HCT116 (cell line): ENCODE results near the gene LSM10.

Experiments used
- CEBPB ChIP-seq: IDR thresholded peaks from 2 replicates; pipeline ENCODE4 v1.6.1; 2012; ENCODE audit warnings: low read depth
- ELF1 ChIP-seq: IDR thresholded peaks from 2 replicates; pipeline ENCODE4 v1.6.1; 2012; ENCODE audit warnings: low read depth, borderline replicate concordance
- EZH2 ChIP-seq: fragments of 200-600 bp; sonication (generic); IDR thresholded peaks from 2 replicates; pipeline ENCODE4 v1.6.1; 2017; ENCODE audit warnings: antibody characterized with exemption, mixed run types
- EZH2phosphoT487 ChIP-seq: fragments of 200-600 bp; IDR thresholded peaks from 2 replicates; pipeline ENCODE4 v1.6.1; 2018; ENCODE audit warnings: antibody characterized with exemption, borderline replicate concordance
- JUND ChIP-seq: IDR thresholded peaks from 2 replicates; pipeline ENCODE4 v1.6.1; 2012
- POLR2A ChIP-seq: IDR thresholded peaks from 2 replicates; pipeline ENCODE4 v1.7.0; 2011; ENCODE audit warnings: borderline replicate concordance; ENCODE audit not compliant: insufficient read depth, insufficient read length; ENCODE audit errors: extremely low read depth
- SIN3A ChIP-seq: IDR thresholded peaks from 2 replicates; pipeline ENCODE4 v1.6.1; 2012; ENCODE audit warnings: low read depth
- ZFX ChIP-seq: fragments of 450-650 bp; IDR thresholded peaks from 2 replicates; pipeline ENCODE4 v1.6.1; 2017
- TF ChIP-seq, protein P1 (sequence below), 3 experiments: fragments of 200-600 bp in 1 of 3; sonication (generic) in 1 of 3; IDR thresholded peaks in 2 of 3; conservative IDR thresholded peaks in 1 of 3; 2 replicates each; pipeline ENCODE4 v1.5.1; 2012 to 2017; ENCODE audit warnings: low read depth in 2 of 3, low read length in 2 of 3, antibody characterized with exemption in 1 of 3, borderline replicate concordance in 1 of 3, control low read depth in 1 of 3, mild to moderate bottlenecking in 1 of 3, mixed read lengths in 1 of 3, mixed run types in 1 of 3, moderate library complexity in 1 of 3; ENCODE audit not compliant: insufficient read depth in 1 of 3
- TF ChIP-seq, protein P2 (sequence below): IDR thresholded peaks from 2 replicates; pipeline ENCODE4 v1.6.1; 2011; ENCODE audit warnings: mild to moderate bottlenecking, low read length, moderate library complexity; ENCODE audit not compliant: insufficient replicate concordance; ENCODE audit errors: extremely low read depth

DNA sequence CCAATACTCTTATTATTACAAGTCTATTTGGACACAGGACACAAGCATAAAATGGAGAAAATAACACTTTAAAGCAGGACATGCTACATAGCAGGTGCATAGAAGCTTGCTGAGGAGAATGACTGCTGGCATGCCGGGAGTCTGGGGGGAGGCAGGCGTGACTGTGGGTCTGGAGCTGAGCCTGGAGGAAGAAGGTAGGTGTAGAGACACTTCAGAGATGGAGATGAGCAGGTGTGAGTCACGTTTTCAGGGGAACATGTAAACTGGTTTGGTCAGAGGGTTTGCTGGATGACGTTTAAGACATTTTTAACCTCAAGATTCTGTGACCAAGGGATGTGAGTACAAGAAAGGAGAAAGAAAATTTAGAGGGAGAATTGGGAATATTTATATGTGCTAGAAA is 28.1 kb upstream of the LSM10 start:
- TF ChIP-seq, protein P1, sequence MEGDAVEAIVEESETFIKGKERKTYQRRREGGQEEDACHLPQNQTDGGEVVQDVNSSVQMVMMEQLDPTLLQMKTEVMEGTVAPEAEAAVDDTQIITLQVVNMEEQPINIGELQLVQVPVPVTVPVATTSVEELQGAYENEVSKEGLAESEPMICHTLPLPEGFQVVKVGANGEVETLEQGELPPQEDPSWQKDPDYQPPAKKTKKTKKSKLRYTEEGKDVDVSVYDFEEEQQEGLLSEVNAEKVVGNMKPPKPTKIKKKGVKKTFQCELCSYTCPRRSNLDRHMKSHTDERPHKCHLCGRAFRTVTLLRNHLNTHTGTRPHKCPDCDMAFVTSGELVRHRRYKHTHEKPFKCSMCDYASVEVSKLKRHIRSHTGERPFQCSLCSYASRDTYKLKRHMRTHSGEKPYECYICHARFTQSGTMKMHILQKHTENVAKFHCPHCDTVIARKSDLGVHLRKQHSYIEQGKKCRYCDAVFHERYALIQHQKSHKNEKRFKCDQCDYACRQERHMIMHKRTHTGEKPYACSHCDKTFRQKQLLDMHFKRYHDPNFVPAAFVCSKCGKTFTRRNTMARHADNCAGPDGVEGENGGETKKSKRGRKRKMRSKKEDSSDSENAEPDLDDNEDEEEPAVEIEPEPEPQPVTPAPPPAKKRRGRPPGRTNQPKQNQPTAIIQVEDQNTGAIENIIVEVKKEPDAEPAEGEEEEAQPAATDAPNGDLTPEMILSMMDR (IDR thresholded peaks at IDR 0.05 in 2 of 3, conservative IDR thresholded peaks at IDR 0.05 in 1 of 3; ENCODE audit: borderline replicate concordance in 1 of 3, insufficient read depth in 1 of 3, low read depth in 2 of 3, low read length in 2 of 3): no peak
- TF ChIP-seq EZH2 (no peak), ZFX (no peak), EZH2phosphoT487 (no peak), SIN3A (no peak), JUND (no peak), POLR2A (no peak), CEBPB (no peak), ELF1 (no peak)
- TF ChIP-seq, protein P2, sequence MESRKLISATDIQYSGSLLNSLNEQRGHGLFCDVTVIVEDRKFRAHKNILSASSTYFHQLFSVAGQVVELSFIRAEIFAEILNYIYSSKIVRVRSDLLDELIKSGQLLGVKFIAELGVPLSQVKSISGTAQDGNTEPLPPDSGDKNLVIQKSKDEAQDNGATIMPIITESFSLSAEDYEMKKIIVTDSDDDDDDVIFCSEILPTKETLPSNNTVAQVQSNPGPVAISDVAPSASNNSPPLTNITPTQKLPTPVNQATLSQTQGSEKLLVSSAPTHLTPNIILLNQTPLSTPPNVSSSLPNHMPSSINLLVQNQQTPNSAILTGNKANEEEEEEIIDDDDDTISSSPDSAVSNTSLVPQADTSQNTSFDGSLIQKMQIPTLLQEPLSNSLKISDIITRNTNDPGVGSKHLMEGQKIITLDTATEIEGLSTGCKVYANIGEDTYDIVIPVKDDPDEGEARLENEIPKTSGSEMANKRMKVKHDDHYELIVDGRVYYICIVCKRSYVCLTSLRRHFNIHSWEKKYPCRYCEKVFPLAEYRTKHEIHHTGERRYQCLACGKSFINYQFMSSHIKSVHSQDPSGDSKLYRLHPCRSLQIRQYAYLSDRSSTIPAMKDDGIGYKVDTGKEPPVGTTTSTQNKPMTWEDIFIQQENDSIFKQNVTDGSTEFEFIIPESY: no peak
